BJ (cell line): ENCODE measurements around the gene MEG3. TPM values are rescaled to one million over a fixed set of nuclear protein-coding genes. Genes with fewer than 3 reads are reported as not detected.

Experiments used
- CTCF ChIA-PET: fragments of 350-600 bp; formaldehyde crosslinking; extraction: SDS; loops from one replicate; lab custom pipeline; 2021; ENCODE audit warnings: antibody characterized with exemption, inconsistent platforms; lab: Yijun Ruan, JAX
- POLR2A ChIA-PET: fragments of 300-600 bp; sonication (Branson Sonifier 250); formaldehyde crosslinking; extraction: SDS; loops from one replicate; lab custom pipeline; 2021; ENCODE audit warnings: antibody characterized with exemption; lab: Charles Lee
- DNase-seq: peaks from one replicate; pipeline ENCODE4 v3.0.0-alpha.2; 2011; ENCODE audit warnings: low read depth
- H3K27me3 ChIP-seq: 2 replicates; pipeline ENCODE4 v1.6.0; 2011; ENCODE audit warnings: low read length; ENCODE audit not compliant: control insufficient read depth, insufficient read depth
- H3K36me3 ChIP-seq: 2 replicates; pipeline ENCODE4 v1.5.1; 2011; ENCODE audit warnings: low read length; ENCODE audit not compliant: control insufficient read depth, insufficient read depth
- H3K4me3 ChIP-seq: 2 replicates; pipeline ENCODE4 v1.5.1; 2011; ENCODE audit warnings: low read depth, mild to moderate bottlenecking, control low read depth, low read length
- polyA plus RNA-seq: library from polyadenylated mRNA; depleted of rRNA; stranded (reverse); fragments of >200 nt; gene quantifications from 2 replicates; pipeline ENCODE4 v1.2.3, GENCODE V29; 2011
- TF ChIP-seq, protein P1 (sequence below): IDR thresholded peaks from 2 replicates; pipeline ENCODE4 v1.5.1; 2011; ENCODE audit warnings: low read depth, mild to moderate bottlenecking, control low read depth, inconsistent platforms, low read length, moderate library complexity; ENCODE audit not compliant: insufficient read depth

MEG3 gene
- polyA plus RNA-seq, 1 experiment: 234 TPM

DNA sequence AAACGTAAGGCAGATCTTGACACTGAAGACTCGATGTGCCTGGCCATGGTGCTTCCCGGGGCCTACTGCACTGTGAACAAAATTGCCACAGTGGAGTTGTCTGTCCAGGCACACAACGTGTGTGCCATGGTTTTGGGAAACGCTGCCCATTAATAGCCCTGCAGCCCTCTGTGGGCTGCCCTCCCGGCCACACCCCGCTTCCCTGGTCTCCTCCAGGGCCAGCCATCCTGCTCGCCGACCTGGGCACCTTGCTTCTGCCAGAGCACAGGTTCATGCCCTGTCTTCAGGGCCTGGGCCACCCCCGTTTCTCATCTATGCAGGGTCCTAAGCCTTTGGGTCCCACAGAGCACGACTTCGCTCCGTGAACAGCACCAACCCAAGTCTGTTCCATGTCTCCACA is 18.9 kb downstream of the MEG3 start:
- CTCF ChIA-PET: no interaction called here

DNA sequence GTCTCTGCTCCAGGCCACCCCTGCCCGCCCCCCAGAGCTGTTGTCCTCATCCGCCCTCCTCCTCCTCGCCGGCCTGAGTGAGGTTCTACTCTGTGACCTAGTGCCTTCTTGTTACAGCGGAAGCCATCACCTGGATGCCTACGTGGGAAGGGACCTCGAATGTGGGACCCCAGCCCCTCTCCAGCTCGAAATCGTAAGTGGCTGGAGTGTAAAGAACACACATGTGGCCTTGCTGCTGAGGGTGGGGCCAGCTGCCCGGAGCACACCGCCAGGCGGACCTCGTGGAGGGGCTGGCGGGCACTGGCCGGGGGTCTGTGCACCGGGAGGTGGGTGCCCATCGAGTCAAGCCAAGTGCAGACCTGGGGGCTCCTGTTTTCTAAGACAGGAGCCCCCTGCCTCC is 19.4 kb downstream of the MEG3 start:
- Histone ChIP-seq H3K27me3 (no peaks in the 10 kb centered on the region), H3K36me3 (peaks cover 16% of the 10 kb centered on the region), H3K4me3 (no peak overlapping the region)
- ChIA-PET CTCF (no interaction called here), POLR2A (no interaction called here)
- TF ChIP-seq, protein P1, sequence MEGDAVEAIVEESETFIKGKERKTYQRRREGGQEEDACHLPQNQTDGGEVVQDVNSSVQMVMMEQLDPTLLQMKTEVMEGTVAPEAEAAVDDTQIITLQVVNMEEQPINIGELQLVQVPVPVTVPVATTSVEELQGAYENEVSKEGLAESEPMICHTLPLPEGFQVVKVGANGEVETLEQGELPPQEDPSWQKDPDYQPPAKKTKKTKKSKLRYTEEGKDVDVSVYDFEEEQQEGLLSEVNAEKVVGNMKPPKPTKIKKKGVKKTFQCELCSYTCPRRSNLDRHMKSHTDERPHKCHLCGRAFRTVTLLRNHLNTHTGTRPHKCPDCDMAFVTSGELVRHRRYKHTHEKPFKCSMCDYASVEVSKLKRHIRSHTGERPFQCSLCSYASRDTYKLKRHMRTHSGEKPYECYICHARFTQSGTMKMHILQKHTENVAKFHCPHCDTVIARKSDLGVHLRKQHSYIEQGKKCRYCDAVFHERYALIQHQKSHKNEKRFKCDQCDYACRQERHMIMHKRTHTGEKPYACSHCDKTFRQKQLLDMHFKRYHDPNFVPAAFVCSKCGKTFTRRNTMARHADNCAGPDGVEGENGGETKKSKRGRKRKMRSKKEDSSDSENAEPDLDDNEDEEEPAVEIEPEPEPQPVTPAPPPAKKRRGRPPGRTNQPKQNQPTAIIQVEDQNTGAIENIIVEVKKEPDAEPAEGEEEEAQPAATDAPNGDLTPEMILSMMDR: no peak
- DNase-seq: no peak

More for the DNA sequence above, 18.9 kb downstream of the MEG3 start:
- Histone ChIP-seq H3K4me3 (no peak overlapping the region), H3K27me3 (no peaks in the 10 kb centered on the region), H3K36me3 (peaks cover 16% of the 10 kb centered on the region)
- DNase-seq: no peak
- TF ChIP-seq, protein P1: no peak
- POLR2A ChIA-PET: no interaction called here

DNA sequence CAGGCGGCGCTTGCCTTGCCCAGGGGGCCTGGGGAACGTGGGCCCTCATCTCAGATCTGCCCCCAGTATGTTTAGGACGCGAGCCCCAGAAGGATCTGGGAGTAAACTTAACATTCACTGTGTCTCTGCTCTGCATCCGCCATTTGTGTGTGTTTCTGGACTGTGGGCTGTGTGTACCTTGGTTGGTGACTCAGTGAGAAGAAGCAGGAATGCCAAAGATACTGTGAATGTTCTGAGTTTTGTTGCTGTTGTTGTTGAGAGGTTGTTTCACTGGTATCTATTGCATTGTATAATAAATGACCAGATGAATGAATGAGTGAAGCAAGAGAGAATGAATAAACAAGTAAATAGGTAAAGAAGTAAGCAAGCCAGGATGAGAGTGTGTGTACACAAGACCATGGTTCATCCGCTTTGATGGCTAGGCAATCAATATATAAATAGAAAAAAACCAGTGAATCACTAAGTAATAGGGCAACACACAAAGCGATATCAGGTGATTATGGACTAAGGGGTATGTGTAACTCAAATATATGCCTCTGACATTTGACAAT is 20.5 kb downstream of the MEG3 start:
- DNase-seq: no peak
- ChIA-PET POLR2A (no interaction called here), CTCF (interaction anchor here (0.5 kb wide), 1 partner anchor 16 kb away, joined by 3 read pairs; no protein-coding TSS in a partner anchor)
- H3K4me3 ChIP-seq: no peak overlapping the region
- H3K36me3 ChIP-seq: peaks cover 14% of the 10 kb centered on the region
- TF ChIP-seq, protein P1: no peak
- no peaks in the 10 kb centered on the region for H3K27me3 ChIP-seq

DNA sequence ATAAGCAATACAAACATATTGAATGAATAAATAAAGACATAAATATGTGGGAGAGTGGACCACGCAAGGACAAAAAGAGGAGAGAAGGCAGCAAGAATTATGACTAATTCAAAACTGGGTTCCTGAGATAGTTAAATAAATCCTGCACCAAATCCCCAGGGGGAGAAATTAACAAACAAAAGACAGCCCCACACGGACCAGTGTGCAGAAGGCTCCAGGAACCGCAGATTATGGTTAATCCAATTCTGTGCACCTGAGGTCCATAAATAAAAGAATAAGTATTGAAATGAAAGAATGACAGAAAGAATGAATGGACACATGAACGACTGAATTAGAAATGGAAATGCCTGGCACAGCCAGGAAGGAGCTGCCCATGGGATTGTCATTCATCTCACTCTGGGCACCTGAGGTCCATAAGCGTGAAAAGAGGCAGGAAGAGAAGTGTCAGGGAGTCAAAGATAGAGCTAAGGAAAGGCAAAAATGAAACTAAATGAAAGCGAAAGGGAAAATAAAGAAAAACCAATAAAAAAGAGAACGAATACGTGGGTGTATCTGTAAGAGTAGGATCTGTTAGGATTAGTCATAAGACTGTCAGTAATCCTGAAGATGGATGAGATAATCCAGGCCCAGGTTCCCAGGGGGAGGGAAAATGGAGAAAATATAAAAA is 23.3 kb downstream of the MEG3 start:
- ChIA-PET CTCF (interaction anchor here (0.7 kb wide), 1 partner anchor 176 kb away, joined by 3 read pairs; no protein-coding TSS in a partner anchor), POLR2A (no interaction called here)
- no peak for DNase-seq
- Histone ChIP-seq H3K4me3 (no peak overlapping the region), H3K27me3 (no peaks in the 10 kb centered on the region), H3K36me3 (peaks cover 11% of the 10 kb centered on the region)
- TF ChIP-seq, protein P1: no peak

DNA sequence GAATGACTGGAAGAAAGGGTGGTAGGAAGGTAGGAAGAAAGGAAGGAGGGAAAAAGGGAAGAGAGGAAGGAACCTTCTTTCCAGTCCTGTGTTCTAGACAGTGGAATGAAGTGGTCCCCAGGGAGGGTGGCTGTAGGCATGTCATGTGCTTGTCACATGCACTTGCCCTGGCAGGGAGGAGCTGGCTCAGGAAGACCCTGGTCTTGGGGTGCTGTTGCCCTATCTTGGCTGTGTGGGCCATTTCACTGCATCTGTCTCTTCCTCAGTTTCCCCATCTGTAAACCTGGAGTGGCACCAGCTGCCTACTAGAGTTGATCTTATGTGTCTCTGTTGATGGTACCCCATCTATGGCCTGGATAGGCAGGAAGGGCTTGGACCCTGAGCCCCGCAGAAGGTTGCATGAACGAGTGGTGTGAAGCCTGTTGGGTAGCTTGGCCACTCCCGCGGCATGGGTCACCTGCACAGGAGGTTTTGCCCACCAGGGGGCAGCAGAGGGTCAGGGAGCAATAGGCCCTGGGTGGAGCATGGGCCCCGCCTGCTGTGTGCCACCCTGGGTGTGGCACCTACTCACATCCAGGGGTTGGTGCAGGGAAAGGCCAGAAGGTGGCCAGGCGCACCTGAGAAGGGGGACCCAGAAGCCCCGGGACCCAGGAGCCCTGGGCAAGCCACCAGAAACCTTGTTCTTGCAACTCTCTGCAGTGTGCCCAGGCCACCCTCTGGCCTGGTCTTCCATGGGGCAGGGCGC is 25.1 kb downstream of the MEG3 start:
- Histone ChIP-seq H3K36me3 (peaks cover 5% of the 10 kb centered on the region; the same call in 1 of the 2 replicates), H3K27me3 (no peaks in the 10 kb centered on the region), H3K4me3 (no peak overlapping the region)
- ChIA-PET CTCF (interaction anchor here (0.7 to 1.5 kb wide), 6 partner anchors 12 to 790 kb away, joined by 3 to 5 read pairs (median 4); no protein-coding TSS in a partner anchor), POLR2A (no interaction called here)
- no peak for DNase-seq
- TF ChIP-seq, protein P1: peak; percentile 74
